ENCODE results near the gene MSI2.

The MSI2 gene

DNA sequence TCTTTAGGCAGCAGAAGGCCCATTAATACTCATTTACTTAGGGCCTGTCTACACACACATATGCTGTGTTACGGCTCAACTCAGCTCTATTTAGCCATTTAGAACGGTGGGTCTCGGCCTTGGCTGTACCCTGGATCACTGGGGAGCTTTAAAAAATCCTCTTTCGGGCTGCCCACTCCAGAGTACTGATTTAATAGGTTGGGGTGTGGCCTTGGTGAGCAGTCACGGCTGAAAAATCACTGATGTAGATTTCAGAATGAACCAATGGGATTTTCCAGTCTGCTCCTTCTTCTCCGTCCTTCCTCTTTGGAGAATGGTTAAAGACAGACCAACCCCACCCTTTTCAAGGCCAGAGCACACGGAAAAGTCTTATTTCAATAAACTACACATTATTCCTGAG is 265.3 kb downstream of the MSI2 start:
- H3K9ac ChIP-seq (ENCODE audit: low read length) = no peak overlapping the region
- H3K23ac ChIP-seq (ENCODE audit: low read length) = no peak overlapping the region
- H3K4me3 ChIP-seq (ENCODE audit: low read length) = no peak overlapping the region
- no peak overlapping the region for H3K4me2 ChIP-seq (ENCODE audit: low read length)
- H3K36me3 ChIP-seq (ENCODE audit: control insufficient read depth, insufficient read depth, low read length) = no peaks in the 10 kb centered on the region
- no peaks in the 10 kb centered on the region for H3K79me2 ChIP-seq (ENCODE audit: control insufficient read depth, insufficient read depth, low read length)
- H4K8ac ChIP-seq (ENCODE audit: low read depth, low read length) = no peak overlapping the region
- H3K18ac ChIP-seq (ENCODE audit: low read length) = no peak overlapping the region
- no peak for DNase-seq
- no peak overlapping the region for H2BK15ac ChIP-seq (replicated peaks; ENCODE audit: low read depth)
- no CpG with 5 or more reads among the region's 7 CpGs for WGBS (ENCODE audit: extremely low coverage, insufficient coverage, low lambda C conversion rate)
- H4K5ac ChIP-seq (ENCODE audit: low read length) = no peak overlapping the region
- no peaks in the 10 kb centered on the region for H3K27me3 ChIP-seq (ENCODE audit: insufficient read depth, low read length, poor library complexity)
- H3K4ac ChIP-seq (ENCODE audit: low read depth, low read length) = peak overlapping the region; percentile 21
- H2BK5ac ChIP-seq (ENCODE audit: low read length) = no peak overlapping the region
- no peak overlapping the region for H3K27ac ChIP-seq (ENCODE audit: low read depth, low read length)
- peaks cover 5% of the 10 kb centered on the region for H3K4me1 ChIP-seq (ENCODE audit: control insufficient read depth, low read depth, low read length)
- H3K56ac ChIP-seq (ENCODE audit: low read length) = no peak overlapping the region
- no peaks in the 10 kb centered on the region for H3K79me1 ChIP-seq (ENCODE audit: low read length)
- H2AK5ac ChIP-seq (ENCODE audit: low read length) = no peak overlapping the region
- H2BK120ac ChIP-seq (ENCODE audit: low read depth, low read length) = no peak overlapping the region

DNA sequence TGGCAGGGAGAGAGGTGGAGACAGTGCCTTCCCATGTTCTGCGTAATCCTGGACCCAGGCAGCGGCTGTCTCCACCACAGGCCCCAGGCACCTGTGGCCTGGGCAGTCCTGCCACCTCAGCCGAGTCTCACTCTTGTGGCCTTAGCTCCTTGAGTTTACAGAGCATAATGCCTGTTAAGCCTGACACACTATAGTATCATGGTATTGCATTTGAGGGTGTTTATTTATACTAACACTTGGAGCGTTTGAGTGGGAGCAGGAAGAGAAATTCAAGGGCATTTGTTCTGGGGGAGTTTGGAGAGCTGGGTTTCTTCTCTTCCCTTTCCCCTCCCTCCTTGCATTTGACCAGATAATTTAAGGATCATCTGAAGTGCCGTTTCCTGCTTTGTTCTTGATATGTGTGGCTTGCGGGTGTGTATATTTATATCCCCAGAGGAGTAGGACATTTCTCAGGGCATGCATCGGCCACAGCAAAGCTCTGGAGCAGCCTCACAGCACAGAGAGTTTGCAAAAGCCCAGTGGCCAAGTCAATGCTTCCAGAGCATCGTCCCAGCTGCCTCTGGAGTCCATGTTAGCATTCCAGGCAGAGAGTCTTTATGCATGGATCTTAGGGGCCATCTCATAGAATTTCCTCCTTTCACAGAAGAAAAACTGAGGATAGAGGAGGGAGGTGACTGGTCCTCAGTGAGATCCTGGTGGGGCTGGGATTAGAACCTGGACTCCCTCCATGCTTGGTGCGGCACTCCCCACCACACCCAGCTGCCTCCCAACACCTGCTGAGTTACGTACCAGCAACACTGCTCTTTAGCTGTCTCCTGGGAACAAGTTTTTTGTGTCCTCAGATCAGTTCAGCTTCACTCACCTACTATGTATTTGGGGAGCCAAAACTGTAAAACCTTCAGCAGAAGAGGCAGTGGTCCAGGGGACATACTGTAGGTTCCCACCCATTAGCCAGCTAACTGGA is 266.0 kb downstream of the MSI2 start:
- no peak overlapping the region for H3K18ac ChIP-seq (ENCODE audit: low read length)
- H2AK5ac ChIP-seq (ENCODE audit: low read length) = no peak overlapping the region
- no peak overlapping the region for H3K23ac ChIP-seq (ENCODE audit: low read length)
- H2BK15ac ChIP-seq (replicated peaks; ENCODE audit: low read depth) = no peak overlapping the region
- H3K4me1 ChIP-seq (ENCODE audit: control insufficient read depth, low read depth, low read length) = peaks cover 5% of the 10 kb centered on the region
- H3K4me2 ChIP-seq (ENCODE audit: low read length) = no peak overlapping the region
- H2BK5ac ChIP-seq (ENCODE audit: low read length) = no peak overlapping the region
- no peak overlapping the region for H3K4me3 ChIP-seq (ENCODE audit: low read length)
- H4K5ac ChIP-seq (ENCODE audit: low read length) = no peak overlapping the region
- no peak overlapping the region for H4K8ac ChIP-seq (ENCODE audit: low read depth, low read length)
- H2BK120ac ChIP-seq (ENCODE audit: low read depth, low read length) = no peak overlapping the region
- H3K79me1 ChIP-seq (ENCODE audit: low read length) = no peaks in the 10 kb centered on the region
- no peaks in the 10 kb centered on the region for H3K79me2 ChIP-seq (ENCODE audit: control insufficient read depth, insufficient read depth, low read length)
- no peak overlapping the region for H3K27ac ChIP-seq (ENCODE audit: low read depth, low read length)
- H3K56ac ChIP-seq (ENCODE audit: low read length) = no peak overlapping the region
- no peaks in the 10 kb centered on the region for H3K36me3 ChIP-seq (ENCODE audit: control insufficient read depth, insufficient read depth, low read length)
- H3K27me3 ChIP-seq (ENCODE audit: insufficient read depth, low read length, poor library complexity) = no peaks in the 10 kb centered on the region
- WGBS (ENCODE audit: extremely low coverage, insufficient coverage, low lambda C conversion rate) = no CpG with 5 or more reads among the region's 10 CpGs
- H3K4ac ChIP-seq (ENCODE audit: low read depth, low read length) = no peak overlapping the region
- DNase-seq = no peak
- H3K9ac ChIP-seq (ENCODE audit: low read length) = no peak overlapping the region

DNA sequence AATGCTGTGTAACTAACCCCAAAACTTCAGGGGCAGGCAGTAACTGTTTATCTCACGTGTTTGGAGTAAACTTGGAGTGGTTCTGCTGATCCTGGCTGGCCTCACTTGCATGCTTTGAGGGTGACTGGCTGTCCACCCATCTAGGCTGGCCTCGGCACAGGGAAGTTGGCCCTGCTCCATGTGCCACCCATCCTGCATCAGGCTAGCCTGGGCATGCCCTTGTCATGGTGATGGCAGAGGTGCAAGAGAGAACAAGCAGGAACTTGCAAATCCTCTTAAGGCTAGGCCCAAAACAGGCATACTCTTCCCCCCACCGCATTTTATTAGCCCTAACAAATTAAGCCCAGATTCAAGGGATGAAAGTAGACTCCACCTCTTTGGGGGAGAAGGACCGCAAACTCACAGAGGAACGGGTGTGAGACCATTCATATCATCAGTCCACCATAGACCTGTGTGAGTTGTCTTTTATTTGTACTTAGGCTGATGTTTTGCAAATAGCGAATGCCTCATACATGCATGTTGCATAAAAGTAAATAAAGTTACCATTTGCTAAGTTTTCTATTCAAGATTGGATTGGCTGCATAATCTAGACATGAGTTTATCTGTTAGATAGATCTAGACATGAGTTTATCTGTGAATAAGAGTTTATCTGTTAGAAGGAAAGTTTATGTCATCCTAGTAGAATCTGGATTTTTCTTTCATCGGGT is 267.8 kb downstream of the MSI2 start:
- no peaks in the 10 kb centered on the region for H3K79me2 ChIP-seq (ENCODE audit: control insufficient read depth, insufficient read depth, low read length)
- H2AK5ac ChIP-seq (ENCODE audit: low read length) = no peak overlapping the region
- no peak overlapping the region for H2BK15ac ChIP-seq (replicated peaks; ENCODE audit: low read depth)
- no peaks in the 10 kb centered on the region for H3K36me3 ChIP-seq (ENCODE audit: control insufficient read depth, insufficient read depth, low read length)
- H3K56ac ChIP-seq (ENCODE audit: low read length) = no peak overlapping the region
- H3K18ac ChIP-seq (ENCODE audit: low read length) = no peak overlapping the region
- H3K4ac ChIP-seq (ENCODE audit: low read depth, low read length) = no peak overlapping the region
- DNase-seq = no peak
- H3K4me3 ChIP-seq (ENCODE audit: low read length) = no peak overlapping the region
- H3K4me2 ChIP-seq (ENCODE audit: low read length) = no peak overlapping the region
- H2BK120ac ChIP-seq (ENCODE audit: low read depth, low read length) = no peak overlapping the region
- no peak overlapping the region for H3K27ac ChIP-seq (ENCODE audit: low read depth, low read length)
- no peak overlapping the region for H4K8ac ChIP-seq (ENCODE audit: low read depth, low read length)
- H3K27me3 ChIP-seq (ENCODE audit: insufficient read depth, low read length, poor library complexity) = no peaks in the 10 kb centered on the region
- no peak overlapping the region for H3K9ac ChIP-seq (ENCODE audit: low read length)
- no peaks in the 10 kb centered on the region for H3K79me1 ChIP-seq (ENCODE audit: low read length)
- H3K23ac ChIP-seq (ENCODE audit: low read length) = peak overlapping the region; percentile 83
- peak overlapping the region; percentile 34 for H2BK5ac ChIP-seq (ENCODE audit: low read length)
- no peak overlapping the region for H4K5ac ChIP-seq (ENCODE audit: low read length)
- H3K4me1 ChIP-seq (ENCODE audit: control insufficient read depth, low read depth, low read length) = peaks cover 2% of the 10 kb centered on the region
- no CpG with 5 or more reads among the region's 7 CpGs for WGBS (ENCODE audit: extremely low coverage, insufficient coverage, low lambda C conversion rate)

DNA sequence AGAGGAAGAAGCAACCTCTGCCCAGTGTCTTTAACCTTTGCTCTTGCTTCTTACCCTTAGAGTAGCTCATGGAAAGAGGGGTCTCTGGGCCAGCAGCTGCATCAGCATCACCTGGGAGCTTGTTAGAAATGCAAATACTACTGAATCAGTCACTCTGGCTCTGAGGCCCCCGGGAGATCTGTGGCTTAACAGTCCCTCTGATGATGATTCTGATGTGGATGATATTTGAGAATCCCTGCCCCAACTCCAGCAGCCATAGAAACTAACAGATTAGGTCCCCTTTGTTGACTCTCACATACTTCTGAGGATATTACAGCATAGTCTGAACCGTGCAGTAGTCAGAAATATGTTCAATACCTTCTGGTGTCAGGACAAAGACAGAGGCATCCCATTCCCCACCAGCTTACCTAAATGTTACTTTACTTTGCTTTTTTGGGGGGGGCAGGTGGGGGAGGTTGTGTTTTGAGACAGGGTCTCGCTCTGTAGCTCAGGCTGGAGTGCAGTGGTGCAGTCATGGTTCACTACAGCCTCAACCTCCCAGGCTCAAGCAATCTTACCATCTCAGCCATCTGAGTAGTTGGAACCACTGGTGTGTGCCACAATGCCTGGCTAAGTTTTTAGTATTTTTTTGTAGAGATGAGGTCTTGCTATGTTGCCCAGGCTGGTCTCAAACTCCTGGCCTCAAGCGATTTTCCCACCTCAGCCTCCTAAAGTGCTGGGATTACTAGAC is 268.7 kb downstream of the MSI2 start:
- no peak overlapping the region for H3K23ac ChIP-seq (ENCODE audit: low read length)
- no peak overlapping the region for H4K8ac ChIP-seq (ENCODE audit: low read depth, low read length)
- no peak for DNase-seq
- H3K27me3 ChIP-seq (ENCODE audit: insufficient read depth, low read length, poor library complexity) = no peaks in the 10 kb centered on the region
- WGBS (ENCODE audit: extremely low coverage, insufficient coverage, low lambda C conversion rate) = no CpG with 5 or more reads among the region's 4 CpGs
- no peak overlapping the region for H3K56ac ChIP-seq (ENCODE audit: low read length)
- no peak overlapping the region for H2AK5ac ChIP-seq (ENCODE audit: low read length)
- no peak overlapping the region for H2BK5ac ChIP-seq (ENCODE audit: low read length)
- H3K4me3 ChIP-seq (ENCODE audit: low read length) = no peak overlapping the region
- no peak overlapping the region for H3K27ac ChIP-seq (ENCODE audit: low read depth, low read length)
- no peak overlapping the region for H3K4ac ChIP-seq (ENCODE audit: low read depth, low read length)
- H3K18ac ChIP-seq (ENCODE audit: low read length) = no peak overlapping the region
- no peaks in the 10 kb centered on the region for H3K79me1 ChIP-seq (ENCODE audit: low read length)
- no peaks in the 10 kb centered on the region for H3K36me3 ChIP-seq (ENCODE audit: control insufficient read depth, insufficient read depth, low read length)
- H3K9ac ChIP-seq (ENCODE audit: low read length) = no peak overlapping the region
- no peaks in the 10 kb centered on the region for H3K79me2 ChIP-seq (ENCODE audit: control insufficient read depth, insufficient read depth, low read length)
- H2BK15ac ChIP-seq (replicated peaks; ENCODE audit: low read depth) = no peak overlapping the region
- no peaks in the 10 kb centered on the region for H3K4me1 ChIP-seq (ENCODE audit: control insufficient read depth, low read depth, low read length)
- H2BK120ac ChIP-seq (ENCODE audit: low read depth, low read length) = no peak overlapping the region
- H3K4me2 ChIP-seq (ENCODE audit: low read length) = no peak overlapping the region
- no peak overlapping the region for H4K5ac ChIP-seq (ENCODE audit: low read length)

DNA sequence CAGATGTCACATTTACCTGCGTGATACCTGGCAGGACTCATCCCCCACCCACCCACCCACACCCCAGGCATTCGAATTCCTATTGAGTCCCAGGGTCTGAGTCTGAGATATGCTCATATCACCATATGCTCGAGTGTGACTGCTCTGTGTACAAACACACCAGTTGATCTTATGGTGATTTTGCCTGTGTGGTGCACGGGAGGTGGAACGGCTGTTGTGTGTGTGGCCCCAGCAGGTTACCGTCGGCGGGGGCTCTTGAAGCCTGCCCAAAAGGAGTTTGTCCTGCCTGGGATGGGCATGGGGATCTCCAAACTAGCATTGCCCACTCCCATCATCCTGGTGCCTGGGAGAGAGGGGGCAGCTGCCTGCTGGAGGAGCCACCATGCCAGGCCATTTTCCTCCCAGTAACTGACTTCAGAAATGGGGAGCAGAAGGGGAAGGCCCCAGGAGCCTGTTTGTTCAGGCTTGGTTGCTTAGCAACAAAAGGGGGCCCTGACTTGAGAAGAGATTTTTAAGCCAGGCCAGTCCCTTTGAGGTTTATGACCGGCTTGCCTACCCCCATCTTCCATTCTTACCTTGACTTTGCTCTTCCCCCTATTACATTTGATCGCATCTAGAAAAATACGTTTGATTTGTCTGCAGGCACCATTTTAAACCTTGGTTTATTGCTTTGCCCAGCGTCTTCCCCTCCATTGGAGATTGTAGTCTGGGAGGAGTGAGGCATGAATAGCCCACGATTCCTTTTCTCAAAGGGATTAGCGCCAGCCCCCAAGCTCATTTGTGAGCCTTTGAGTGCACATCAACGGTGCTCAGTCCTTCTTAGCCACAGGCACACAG is 271.1 kb downstream of the MSI2 start:
- H3K56ac ChIP-seq (ENCODE audit: low read length) = no peak overlapping the region
- no peak overlapping the region for H3K27ac ChIP-seq (ENCODE audit: low read depth, low read length)
- no peak overlapping the region for H2BK120ac ChIP-seq (ENCODE audit: low read depth, low read length)
- H2BK15ac ChIP-seq (replicated peaks; ENCODE audit: low read depth) = no peak overlapping the region
- H3K79me1 ChIP-seq (ENCODE audit: low read length) = no peaks in the 10 kb centered on the region
- H3K18ac ChIP-seq (ENCODE audit: low read length) = no peak overlapping the region
- no peak overlapping the region for H3K4ac ChIP-seq (ENCODE audit: low read depth, low read length)
- H3K23ac ChIP-seq (ENCODE audit: low read length) = no peak overlapping the region
- H2BK5ac ChIP-seq (ENCODE audit: low read length) = no peak overlapping the region
- no peaks in the 10 kb centered on the region for H3K27me3 ChIP-seq (ENCODE audit: insufficient read depth, low read length, poor library complexity)
- no peak overlapping the region for H3K4me3 ChIP-seq (ENCODE audit: low read length)
- H3K4me1 ChIP-seq (ENCODE audit: control insufficient read depth, low read depth, low read length) = no peaks in the 10 kb centered on the region
- no CpG with 5 or more reads among the region's 15 CpGs for WGBS (ENCODE audit: extremely low coverage, insufficient coverage, low lambda C conversion rate)
- no peak overlapping the region for H3K9ac ChIP-seq (ENCODE audit: low read length)
- H4K8ac ChIP-seq (ENCODE audit: low read depth, low read length) = no peak overlapping the region
- H2AK5ac ChIP-seq (ENCODE audit: low read length) = no peak overlapping the region
- H4K5ac ChIP-seq (ENCODE audit: low read length) = no peak overlapping the region
- no peak overlapping the region for H3K4me2 ChIP-seq (ENCODE audit: low read length)
- no peaks in the 10 kb centered on the region for H3K79me2 ChIP-seq (ENCODE audit: control insufficient read depth, insufficient read depth, low read length)
- no peaks in the 10 kb centered on the region for H3K36me3 ChIP-seq (ENCODE audit: control insufficient read depth, insufficient read depth, low read length)
- no peak for DNase-seq
